ENCODE data around the gene TRIM16.

Gene TRIM16

GRCh38 chr17:15651583-15652110 lies 32.5 kb downstream of the TRIM16 start (continued):
- TF ChIP-seq KLF9 (tag by site-specific recombination; IDR thresholded peaks at IDR 0.05; ENCODE audit: low read depth): no peak
- peak; percentile 96 for TF ChIP-seq ZBTB17 (tag by site-specific recombination; IDR thresholded peaks at IDR 0.05)
- TF ChIP-seq ZBTB11 (tag by site-specific recombination; conservative IDR thresholded peaks at IDR 0.05; ENCODE audit: low read depth): no peak
- TF ChIP-seq ZNF76 (tag by site-specific recombination; IDR thresholded peaks at IDR 0.05; ENCODE audit: borderline replicate concordance, low read depth): no peak
- TF ChIP-seq GLI2 (tag by site-specific recombination; IDR thresholded peaks at IDR 0.05; ENCODE audit: borderline replicate concordance, low read depth): no peak
- TF ChIP-seq ZNF560 (tag by site-specific recombination; IDR thresholded peaks at IDR 0.05; ENCODE audit: borderline replicate concordance): no peak
- TF ChIP-seq ZNF146 (tag by site-specific recombination; IDR thresholded peaks at IDR 0.05): no peak
- no peak for TF ChIP-seq ZNF837 (tag by site-specific recombination; IDR thresholded peaks at IDR 0.05)
- no peak for TF ChIP-seq ZBTB48 (tag by site-specific recombination; IDR thresholded peaks at IDR 0.05)
- TF ChIP-seq ZNF157 (tag by site-specific recombination; IDR thresholded peaks at IDR 0.05): no peak
- no peak for TF ChIP-seq HOXA7 (CRISPR knock-in tag; IDR thresholded peaks at IDR 0.05; ENCODE audit: borderline replicate concordance)
- no peak for TF ChIP-seq TCF7L2 (IDR thresholded peaks at IDR 0.05; ENCODE audit: borderline replicate concordance, low read depth, low read length)
- TF ChIP-seq ZFHX2 (tag by site-specific recombination; conservative IDR thresholded peaks at IDR 0.05): no peak
- no peak for TF ChIP-seq PBX3 (CRISPR knock-in tag; IDR thresholded peaks at IDR 0.05)
- TF ChIP-seq AEBP2 (tag by site-specific recombination; IDR thresholded peaks at IDR 0.05; ENCODE audit: borderline replicate concordance): no peak
- TF ChIP-seq ZNF292 (tag by site-specific recombination; IDR thresholded peaks at IDR 0.05; ENCODE audit: borderline replicate concordance, low read depth): no peak
- no peak for TF ChIP-seq ZNF398 (tag by site-specific recombination; IDR thresholded peaks at IDR 0.05)
- TF ChIP-seq ZNF24 (tag by site-specific recombination; IDR thresholded peaks at IDR 0.05): no peak
- no peak for TF ChIP-seq WT1 (tag by site-specific recombination; IDR thresholded peaks at IDR 0.05)
- TF ChIP-seq GLIS1 (tag by site-specific recombination; IDR thresholded peaks at IDR 0.05): peak; percentile 20; the same call in 1 of the 2 replicates
- no peak for TF ChIP-seq ZNF426 (tag by site-specific recombination; IDR thresholded peaks at IDR 0.05)
- peak; percentile 99 for TF ChIP-seq ZBTB44 (tag by site-specific recombination; IDR thresholded peaks at IDR 0.05)
- no peak for TF ChIP-seq KLF16 (tag by site-specific recombination; IDR thresholded peaks at IDR 0.05)
